WERI-Rb-1 (cell line): ENCODE data around the gene NDEL1.

Experiments used
- DNase-seq: peaks from one replicate; pipeline ENCODE4 v3.0.0-alpha.2; 2020
- H3K27ac ChIP-seq: fragments of 250-450 bp; sonication (Bioruptor Pico); 2 replicates; pipeline ENCODE4 v1.5.1; 2020; ENCODE audit warnings: mild to moderate bottlenecking, moderate library complexity
- H3K27me3 ChIP-seq: fragments of 250-450 bp; sonication (Bioruptor Pico); 2 replicates; pipeline ENCODE4 v1.5.1; 2021; ENCODE audit warnings: mild to moderate bottlenecking, low read depth, moderate library complexity; ENCODE audit not compliant: insufficient read depth, severe bottlenecking
- H3K36me3 ChIP-seq: fragments of 250-450 bp; sonication (Bioruptor Pico); 2 replicates; pipeline ENCODE4 v1.5.1; 2020; ENCODE audit warnings: mild to moderate bottlenecking, moderate library complexity
- H3K4me3 ChIP-seq: 2 replicates; pipeline ENCODE4 v1.5.1; 2011; ENCODE audit warnings: low read depth, mild to moderate bottlenecking, control low read depth, low read length
- H3K9me3 ChIP-seq: fragments of 250-450 bp; sonication (Bioruptor Pico); 2 replicates; pipeline ENCODE4 v1.5.1; 2021; ENCODE audit warnings: mild to moderate bottlenecking, moderate library complexity; ENCODE audit not compliant: severe bottlenecking
- CTCF ChIP-seq: IDR thresholded peaks from 2 replicates; pipeline ENCODE4 v1.5.1; 2011; ENCODE audit warnings: low read depth, mild to moderate bottlenecking, control low read depth, inconsistent platforms, low read length

The NDEL1 gene

DNA sequence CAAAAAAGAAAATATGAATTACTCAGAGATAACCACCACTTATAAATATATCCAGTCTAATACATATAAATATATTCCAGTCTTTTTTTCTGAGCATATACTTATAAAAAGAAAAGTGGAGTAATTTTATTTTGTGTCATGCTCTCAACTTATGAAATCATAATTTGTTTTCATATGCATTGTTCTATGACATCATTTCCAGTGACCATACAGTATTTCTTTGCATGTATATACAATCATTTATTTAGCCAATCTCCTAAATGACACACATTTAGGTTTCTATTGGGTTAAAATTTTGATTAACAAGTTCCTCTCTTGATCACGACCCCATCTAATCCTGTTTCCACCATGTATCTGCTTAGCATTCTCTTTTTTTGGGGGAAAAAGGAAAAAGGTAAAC, 16.4 kb upstream of the NDEL1 start:
- no peak overlapping the region for H3K27ac ChIP-seq
- DNase-seq = no peak
- no peak for TF ChIP-seq CTCF

DNA sequence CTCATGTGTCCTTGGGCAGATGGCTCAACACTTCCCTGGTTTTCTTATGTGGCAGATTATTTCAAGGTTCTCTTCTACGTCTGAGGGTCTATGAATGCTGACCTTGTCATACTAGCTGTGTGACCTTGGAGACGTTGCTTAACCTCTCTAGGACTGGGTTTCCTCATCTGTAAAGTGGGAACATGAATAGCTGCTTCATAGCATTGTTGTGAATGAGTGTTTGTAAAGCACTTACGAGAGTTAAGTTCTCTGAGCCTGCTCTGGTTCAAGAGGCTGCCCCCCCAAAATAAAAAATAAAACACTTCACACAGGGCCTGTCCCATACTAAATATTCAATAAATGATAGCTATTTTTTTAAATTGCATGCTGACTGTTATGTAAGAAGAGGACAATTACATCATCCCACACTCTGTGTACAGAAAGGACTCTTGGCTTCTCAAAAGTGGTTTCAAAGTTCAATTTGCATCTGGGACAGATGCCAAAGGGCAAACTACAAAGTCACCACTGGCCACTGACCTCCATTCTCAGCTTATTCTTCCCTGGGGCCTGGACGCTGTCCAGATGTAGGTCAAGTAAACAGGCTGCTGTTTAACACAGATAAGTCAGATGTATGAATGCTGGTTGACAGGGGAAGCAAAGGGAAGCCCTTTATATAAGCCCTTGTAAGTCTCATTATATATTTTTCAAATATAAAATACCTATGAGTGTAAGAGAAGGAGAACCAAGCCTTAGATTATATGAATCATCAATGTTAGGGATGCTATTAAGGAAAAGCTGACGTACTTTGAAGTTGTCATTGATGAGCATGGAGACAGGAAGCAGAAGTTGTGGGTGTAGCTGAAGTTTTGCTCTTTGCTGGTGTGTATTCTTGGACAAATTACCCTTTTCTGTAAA, 15.4 kb upstream of the NDEL1 start:
- H3K27ac ChIP-seq = no peak overlapping the region
- no peaks in the 10 kb centered on the region for H3K27me3 ChIP-seq
- TF ChIP-seq CTCF = no peak
- no peak for DNase-seq
- H3K9me3 ChIP-seq = no peaks in the 10 kb centered on the region
- H3K36me3 ChIP-seq = no peaks in the 10 kb centered on the region
- no peak overlapping the region for H3K4me3 ChIP-seq

More for the DNA sequence above, 16.4 kb upstream of the NDEL1 start:
- no peaks in the 10 kb centered on the region for H3K27me3 ChIP-seq
- no peaks in the 10 kb centered on the region for H3K36me3 ChIP-seq
- no peak overlapping the region for H3K4me3 ChIP-seq
- no peaks in the 10 kb centered on the region for H3K9me3 ChIP-seq

DNA sequence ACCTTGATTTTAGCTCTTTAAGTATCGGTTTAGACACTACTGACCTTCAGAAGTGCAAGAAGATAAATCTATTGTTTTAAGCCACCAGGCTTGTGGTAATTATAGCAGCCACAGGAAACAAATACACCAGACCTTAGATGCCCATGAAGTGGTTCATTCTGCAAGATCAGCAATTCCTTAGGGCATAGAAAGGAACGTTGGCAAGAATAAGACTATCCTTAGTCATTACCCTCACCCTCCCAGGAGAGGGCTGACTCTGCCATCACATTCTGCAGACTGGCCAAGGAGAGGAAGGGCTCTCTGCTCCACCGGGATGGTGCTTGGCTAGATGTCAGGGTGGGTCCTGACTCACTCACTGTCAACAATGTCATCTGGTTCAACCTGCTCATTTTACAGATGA, 14.1 kb upstream of the NDEL1 start:
- Histone ChIP-seq H3K36me3 (no peaks in the 10 kb centered on the region), H3K4me3 (no peak overlapping the region), H3K9me3 (no peaks in the 10 kb centered on the region), H3K27me3 (no peaks in the 10 kb centered on the region), H3K27ac (no peak overlapping the region)
- TF ChIP-seq CTCF = no peak
- no peak for DNase-seq

GRCh38 chr17:8426094-8426720, 9.5 kb upstream of the NDEL1 start:
- TF ChIP-seq CTCF = no peak
- Histone ChIP-seq H3K27me3 (no peaks in the 10 kb centered on the region), H3K9me3 (no peaks in the 10 kb centered on the region), H3K36me3 (no peaks in the 10 kb centered on the region), H3K4me3 (no peak overlapping the region), H3K27ac (no peak overlapping the region)
- no peak for DNase-seq

GRCh38 chr17:8426802-8427201, 8.9 kb upstream of the NDEL1 start:
- H3K9me3 ChIP-seq = no peaks in the 10 kb centered on the region
- no peak for TF ChIP-seq CTCF
- H3K27ac ChIP-seq = no peak overlapping the region
- H3K27me3 ChIP-seq = no peaks in the 10 kb centered on the region
- no peak for DNase-seq
- no peaks in the 10 kb centered on the region for H3K36me3 ChIP-seq
- no peak overlapping the region for H3K4me3 ChIP-seq
